ENCODE measurements around the gene PDS5B. TPM values are rescaled to one million over a fixed set of nuclear protein-coding genes. Genes with fewer than 3 reads are reported as not detected.

PDS5B gene
- polyA plus RNA-seq, 1 experiment = 16.7 TPM

GRCh38 chr13:32752311-32752710 lies 166.1 kb downstream of the PDS5B start:
- H3K9me3 ChIP-seq (ENCODE audit: control insufficient read depth, insufficient read depth, low read length) = no peaks in the 10 kb centered on the region
- no peak for TF ChIP-seq CTCF (IDR thresholded peaks at IDR 0.05; ENCODE audit: low read depth, low read length)
- CTCF ChIA-PET = interaction anchor here (0.7 kb wide), 1 partner anchor 12 kb away, joined by 4 read pairs; no protein-coding TSS in a partner anchor
- POLR2A ChIA-PET = no interaction called here
- H3K27me3 ChIP-seq (ENCODE audit: control insufficient read depth, insufficient read depth, low read length) = no peaks in the 10 kb centered on the region
- H3K27ac ChIP-seq (ENCODE audit: low read depth, low read length) = no peak overlapping the region
- no peak overlapping the region for H3K4me3 ChIP-seq (ENCODE audit: low read depth, low read length)
- DNase-seq (ENCODE audit: low read depth, low spot score) = no peak

- CTCF ChIA-PET = no interaction called here
These were observed 166.8 kb downstream of the PDS5B start for GRCh38 chr13:32752997-32753606.

GRCh38 chr13:32754179-32754578 lies 167.9 kb downstream of the PDS5B start:
- no peak overlapping the region for H3K4me3 ChIP-seq (ENCODE audit: low read depth, low read length)
- ChIA-PET CTCF (no interaction called here), POLR2A (interaction anchor here (0.5 kb wide), 1 partner anchor 22 kb away, joined by 5 read pairs; no protein-coding TSS in a partner anchor)
- H3K27ac ChIP-seq (ENCODE audit: low read depth, low read length) = no peak overlapping the region
- no peak for DNase-seq (ENCODE audit: low read depth, low spot score)
- no peak for TF ChIP-seq CTCF (IDR thresholded peaks at IDR 0.05; ENCODE audit: low read depth, low read length)
- H3K27me3 ChIP-seq (ENCODE audit: control insufficient read depth, insufficient read depth, low read length) = no peaks in the 10 kb centered on the region
- H3K9me3 ChIP-seq (ENCODE audit: control insufficient read depth, insufficient read depth, low read length) = no peaks in the 10 kb centered on the region

More at GRCh38 chr13:32752997-32753606, 166.8 kb downstream of the PDS5B start:
- Histone ChIP-seq H3K9me3 (ENCODE audit: control insufficient read depth, insufficient read depth, low read length) (no peaks in the 10 kb centered on the region), H3K27me3 (ENCODE audit: control insufficient read depth, insufficient read depth, low read length) (no peaks in the 10 kb centered on the region), H3K4me3 (ENCODE audit: low read depth, low read length) (no peak overlapping the region), H3K27ac (ENCODE audit: low read depth, low read length) (no peak overlapping the region)
- no peak for DNase-seq (ENCODE audit: low read depth, low spot score)
- POLR2A ChIA-PET = no interaction called here
- TF ChIP-seq CTCF (IDR thresholded peaks at IDR 0.05; ENCODE audit: low read depth, low read length) = no peak

GRCh38 chr13:32759152-32759551 lies 172.9 kb downstream of the PDS5B start:
- Histone ChIP-seq H3K9me3 (ENCODE audit: control insufficient read depth, insufficient read depth, low read length) (no peaks in the 10 kb centered on the region), H3K27me3 (ENCODE audit: control insufficient read depth, insufficient read depth, low read length) (no peaks in the 10 kb centered on the region), H3K4me3 (ENCODE audit: low read depth, low read length) (no peak overlapping the region), H3K27ac (ENCODE audit: low read depth, low read length) (no peak overlapping the region)
- ChIA-PET CTCF (interaction anchor here (0.5 kb wide), 1 partner anchor 103 kb away, joined by 3 read pairs; no protein-coding TSS in a partner anchor), POLR2A (no interaction called here)
- TF ChIP-seq CTCF (IDR thresholded peaks at IDR 0.05; ENCODE audit: low read depth, low read length) = no peak
- no peak for DNase-seq (ENCODE audit: low read depth, low spot score)

- Histone ChIP-seq H3K27ac (ENCODE audit: low read depth, low read length) (no peak overlapping the region), H3K4me3 (ENCODE audit: low read depth, low read length) (no peak overlapping the region), H3K27me3 (ENCODE audit: control insufficient read depth, insufficient read depth, low read length) (no peaks in the 10 kb centered on the region), H3K9me3 (ENCODE audit: control insufficient read depth, insufficient read depth, low read length) (no peaks in the 10 kb centered on the region)
- no peak for DNase-seq (ENCODE audit: low read depth, low spot score)
- POLR2A ChIA-PET = no interaction called here
- CTCF ChIA-PET = no interaction called here
- TF ChIP-seq CTCF (IDR thresholded peaks at IDR 0.05; ENCODE audit: low read depth, low read length) = no peak
These were observed 175.2 kb downstream of the PDS5B start for GRCh38 chr13:32761472-32761871.

All from AG04450 (cell line).